ENCODE measurements around the gene ADAMTSL4.
"Not testable (repeated sequence)": the region's sequence is repeated elsewhere in the genome, so short reads cannot be mapped to it uniquely, and the experiment has no call there.

- TF ChIP-seq, protein P1, sequence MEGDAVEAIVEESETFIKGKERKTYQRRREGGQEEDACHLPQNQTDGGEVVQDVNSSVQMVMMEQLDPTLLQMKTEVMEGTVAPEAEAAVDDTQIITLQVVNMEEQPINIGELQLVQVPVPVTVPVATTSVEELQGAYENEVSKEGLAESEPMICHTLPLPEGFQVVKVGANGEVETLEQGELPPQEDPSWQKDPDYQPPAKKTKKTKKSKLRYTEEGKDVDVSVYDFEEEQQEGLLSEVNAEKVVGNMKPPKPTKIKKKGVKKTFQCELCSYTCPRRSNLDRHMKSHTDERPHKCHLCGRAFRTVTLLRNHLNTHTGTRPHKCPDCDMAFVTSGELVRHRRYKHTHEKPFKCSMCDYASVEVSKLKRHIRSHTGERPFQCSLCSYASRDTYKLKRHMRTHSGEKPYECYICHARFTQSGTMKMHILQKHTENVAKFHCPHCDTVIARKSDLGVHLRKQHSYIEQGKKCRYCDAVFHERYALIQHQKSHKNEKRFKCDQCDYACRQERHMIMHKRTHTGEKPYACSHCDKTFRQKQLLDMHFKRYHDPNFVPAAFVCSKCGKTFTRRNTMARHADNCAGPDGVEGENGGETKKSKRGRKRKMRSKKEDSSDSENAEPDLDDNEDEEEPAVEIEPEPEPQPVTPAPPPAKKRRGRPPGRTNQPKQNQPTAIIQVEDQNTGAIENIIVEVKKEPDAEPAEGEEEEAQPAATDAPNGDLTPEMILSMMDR (IDR thresholded peaks at IDR 0.05; ENCODE audit: extremely low read depth in 1 of 2, insufficient read depth in 1 of 2, low read depth in 1 of 2, low read length in 2 of 2), result not testable (repeated sequence)
- not testable (repeated sequence) for TF ChIP-seq FOS (IDR thresholded peaks at IDR 0.05; ENCODE audit: borderline replicate concordance, insufficient read depth, low read length); POLR2A (IDR thresholded peaks at IDR 0.05; ENCODE audit: low read depth, low read length); JUN (IDR thresholded peaks at IDR 0.05; ENCODE audit: borderline replicate concordance, insufficient read depth, insufficient read length, low read depth); EZH2 (IDR thresholded peaks at IDR 0.05; ENCODE audit: borderline replicate concordance, low read depth, low read length, severe bottlenecking); MAX (IDR thresholded peaks at IDR 0.05; ENCODE audit: insufficient read depth, insufficient read length)
Measured at GRCh38 chr1:150602372-150602771, 53.2 kb downstream of the ADAMTSL4 start.
